SHP77 treated with DMSO at 0.1 percent for 48 hours (cell line): ENCODE measurements around the gene PAWR.
"Not testable (repeated sequence)": the region's sequence is repeated elsewhere in the genome, so short reads cannot be mapped to it uniquely, and the experiment has no call there.

Experiments used
- DNase-seq: peaks from one replicate; lab custom pipeline; 2025; lab: John Stamatoyannopoulos, UW

The PAWR gene

GRCh38 chr12:79549531-79550271 lies 141.1 kb downstream of the PAWR start:
- no peak for DNase-seq

DNA sequence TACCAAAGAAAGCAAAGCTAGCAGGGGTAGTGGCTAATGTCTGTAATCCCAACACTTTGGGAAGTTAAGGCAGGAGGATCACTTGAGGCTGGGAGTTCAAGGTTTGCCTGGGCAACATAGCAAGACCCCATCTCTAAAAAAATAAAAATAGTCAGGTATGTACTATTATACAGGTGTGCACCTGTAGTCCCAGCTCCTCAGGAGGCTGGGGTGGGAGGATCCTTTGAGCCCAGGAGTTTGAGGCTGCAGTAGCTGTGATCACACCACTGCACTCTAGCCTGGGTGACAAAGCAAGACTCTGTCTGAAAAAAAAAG lies 142.2 kb downstream of the PAWR start:
- no peak for DNase-seq

GRCh38 chr12:79547735-79548609 lies 142.8 kb downstream of the PAWR start:
- no peak for DNase-seq

DNA sequence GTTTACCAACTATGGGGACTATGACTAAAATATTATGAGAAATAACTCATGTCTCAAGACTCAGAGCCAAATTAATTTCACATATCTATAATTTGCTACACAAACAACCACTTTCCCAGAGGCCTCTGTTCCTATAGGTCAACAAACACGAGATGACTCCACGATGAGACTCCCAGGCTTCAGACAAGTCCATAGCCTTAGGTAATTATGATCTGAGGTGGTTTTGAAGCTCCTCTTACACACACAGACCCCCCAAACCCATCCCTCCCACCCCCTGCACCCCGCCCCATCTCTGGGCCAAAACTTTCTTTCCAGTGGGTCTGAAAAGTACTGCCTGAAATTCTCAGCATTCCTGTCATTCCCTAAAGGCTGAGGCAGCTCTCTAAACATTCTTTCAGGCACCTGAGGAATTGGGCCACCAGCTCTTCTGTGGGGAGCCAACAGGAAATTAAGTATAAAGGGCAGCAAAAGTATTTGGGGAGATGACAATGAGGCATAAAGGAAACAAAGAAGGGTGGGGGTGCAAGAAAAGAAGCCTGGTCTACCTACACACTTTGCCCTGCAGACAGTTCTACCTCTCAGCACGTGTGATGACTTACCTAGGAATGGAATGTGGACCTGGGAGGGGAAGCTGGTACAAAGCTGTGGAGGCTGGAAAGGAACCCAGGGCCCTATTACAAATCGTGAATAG lies 143.6 kb downstream of the PAWR start:
- no peak for DNase-seq

GRCh38 chr12:79546466-79547043 lies 144.2 kb downstream of the PAWR start:
- DNase-seq, result no peak

DNA sequence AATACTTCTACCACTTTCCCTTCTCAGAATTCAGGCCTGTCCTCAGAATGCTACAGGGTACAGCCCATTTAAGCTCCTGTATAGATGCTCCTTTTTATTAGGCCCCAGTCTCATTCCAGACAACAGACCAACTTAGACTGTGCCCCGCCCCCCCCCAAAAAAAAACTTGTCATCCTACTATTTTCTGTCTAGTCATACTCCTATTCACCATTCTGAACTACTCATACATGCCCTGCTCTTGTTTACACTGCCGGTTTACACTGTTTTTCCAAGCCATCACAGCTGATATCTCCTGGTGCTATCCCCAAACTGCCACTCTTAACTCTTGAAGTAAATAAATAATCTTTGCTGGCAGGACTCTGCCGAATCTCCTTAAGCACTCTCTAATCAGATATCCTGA lies 146.3 kb downstream of the PAWR start:
- DNase-seq, result not testable (repeated sequence)

- no peak for DNase-seq
Measured at GRCh38 chr12:79537675-79538074, 153.1 kb downstream of the PAWR start.

GRCh38 chr12:79535751-79536150 lies 155.0 kb downstream of the PAWR start:
- DNase-seq, result no peak
